Fibroblast of skin of abdomen (primary cell): Measurements from ENCODE around the gene SLC25A42. TPM values are rescaled to one million over a fixed set of nuclear protein-coding genes. Genes with fewer than 3 reads are reported as not detected.
"Not testable (repeated sequence)": the region's sequence is repeated elsewhere in the genome, so short reads cannot be mapped to it uniquely, and the experiment has no call there.

Source experiments
- DNase-seq: peaks from one replicate; pipeline ENCODE4 v3.0.0-alpha.2; 2013
- polyA plus RNA-seq, 2 experiments: library from polyadenylated mRNA; unstranded; fragments of 120-200 nt; gene quantifications; one replicate each; pipeline ENCODE4 v1.2.1, GENCODE V29; 2013; ENCODE audit not compliant: insufficient read length in 2 of 2

SLC25A42 gene, protein sequence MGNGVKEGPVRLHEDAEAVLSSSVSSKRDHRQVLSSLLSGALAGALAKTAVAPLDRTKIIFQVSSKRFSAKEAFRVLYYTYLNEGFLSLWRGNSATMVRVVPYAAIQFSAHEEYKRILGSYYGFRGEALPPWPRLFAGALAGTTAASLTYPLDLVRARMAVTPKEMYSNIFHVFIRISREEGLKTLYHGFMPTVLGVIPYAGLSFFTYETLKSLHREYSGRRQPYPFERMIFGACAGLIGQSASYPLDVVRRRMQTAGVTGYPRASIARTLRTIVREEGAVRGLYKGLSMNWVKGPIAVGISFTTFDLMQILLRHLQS
- polyA plus RNA-seq (2013, experiment 1 of 2; ENCODE audit: insufficient read length): 8.2 TPM
- polyA plus RNA-seq (2013, experiment 2 of 2; ENCODE audit: insufficient read length): 7.5 TPM

DNA sequence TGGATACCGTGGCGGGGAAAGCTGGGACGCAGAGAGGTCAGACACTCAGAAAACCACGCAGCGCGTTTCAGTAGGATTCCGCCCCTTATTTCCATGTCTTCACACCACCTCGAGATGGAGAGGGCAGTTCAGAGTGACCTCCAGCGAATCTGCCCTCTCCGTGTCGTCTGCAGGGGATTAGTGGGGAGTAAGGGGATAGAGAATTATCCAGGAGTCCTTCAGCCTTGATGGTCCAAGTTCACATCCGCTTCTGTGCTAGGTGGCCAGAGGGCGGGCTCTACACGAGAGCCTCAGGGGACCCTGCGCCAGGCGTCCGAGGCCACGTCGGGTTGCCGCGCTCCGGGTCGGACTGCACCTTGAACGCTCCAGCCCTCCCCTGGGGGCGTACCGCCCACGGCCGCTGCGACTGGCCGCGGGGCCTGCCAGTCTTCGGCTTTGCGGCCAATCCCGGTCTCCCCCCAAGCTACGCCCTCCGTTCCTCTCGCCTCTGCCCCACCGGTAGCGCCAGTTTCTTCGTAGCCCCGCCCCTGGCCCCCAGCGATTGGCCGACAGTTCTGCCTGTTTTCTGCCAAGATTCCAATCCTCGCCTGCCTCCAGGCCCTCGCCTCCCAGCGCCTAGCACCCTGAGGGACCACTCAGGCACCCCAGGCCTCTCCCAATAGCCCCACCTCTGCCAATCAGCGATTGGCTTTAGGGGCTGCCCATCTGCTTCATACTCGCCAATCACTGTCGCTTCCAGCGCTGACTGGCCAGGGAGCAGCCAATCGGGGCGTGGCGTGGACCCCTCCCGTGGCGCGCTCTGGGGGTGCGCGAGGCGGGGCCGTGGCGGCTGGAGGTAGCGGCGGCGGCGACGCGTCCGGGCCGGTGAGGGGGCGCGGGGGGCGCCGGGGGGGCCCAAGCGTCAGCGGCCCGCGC lies at the start of gene SLC25A42:
SLC25A42 (plus strand) TSS at position 812 of the 915 bp plus-strand sequence. CDS start 32,131 bp downstream, outside the sequence.
- DNase-seq: peak; percentile 100

DNA sequence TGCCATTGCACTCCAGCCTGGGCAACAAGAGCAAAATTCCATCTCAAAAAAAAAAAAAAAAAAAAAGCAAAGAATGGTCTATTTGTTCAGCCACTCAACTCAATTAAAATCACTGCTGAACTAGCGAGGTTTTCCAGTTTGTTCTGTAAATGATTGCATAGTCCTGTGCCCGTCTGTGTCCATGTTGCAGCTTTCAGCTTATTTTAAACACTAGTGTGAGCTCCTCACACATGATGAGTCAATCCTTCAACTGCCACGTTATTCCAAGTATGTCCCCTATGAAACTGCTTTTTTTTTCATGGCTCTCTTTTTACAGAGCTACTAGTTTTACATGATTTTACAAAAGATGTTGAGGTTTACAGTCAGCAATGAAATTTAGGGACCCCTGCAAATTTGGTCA lies 42.7 kb upstream of the SLC25A42 start:
- peak; percentile 64 for DNase-seq

DNA sequence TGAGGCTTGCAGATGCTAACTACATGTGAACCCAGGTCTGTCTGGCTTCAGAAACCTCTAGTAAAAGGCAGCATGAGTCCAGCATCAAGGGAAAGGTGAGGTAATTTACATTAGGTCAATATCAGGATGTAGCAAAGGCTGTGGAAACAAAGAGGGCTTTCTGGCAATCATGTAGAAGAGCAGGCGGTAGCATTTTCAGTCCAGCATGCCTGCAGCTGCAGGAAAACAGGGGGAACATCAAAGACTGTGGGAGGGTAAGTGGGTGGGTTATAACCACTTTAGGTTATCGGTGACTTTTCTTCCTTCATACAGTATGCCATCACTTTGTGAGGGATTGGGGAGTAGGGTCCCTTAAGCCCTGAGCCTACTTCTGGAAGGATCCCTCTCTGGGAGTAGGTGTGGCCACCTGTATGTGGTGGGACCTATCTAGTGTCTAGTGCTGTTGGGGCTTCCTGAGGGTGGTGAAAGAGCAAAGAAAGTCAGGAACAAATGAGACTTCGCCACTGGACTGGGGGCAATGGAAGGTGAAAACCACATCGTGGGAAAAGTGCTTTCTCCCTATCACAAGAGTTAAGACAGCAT lies 41.3 kb upstream of the SLC25A42 start:
- no peak for DNase-seq

DNA sequence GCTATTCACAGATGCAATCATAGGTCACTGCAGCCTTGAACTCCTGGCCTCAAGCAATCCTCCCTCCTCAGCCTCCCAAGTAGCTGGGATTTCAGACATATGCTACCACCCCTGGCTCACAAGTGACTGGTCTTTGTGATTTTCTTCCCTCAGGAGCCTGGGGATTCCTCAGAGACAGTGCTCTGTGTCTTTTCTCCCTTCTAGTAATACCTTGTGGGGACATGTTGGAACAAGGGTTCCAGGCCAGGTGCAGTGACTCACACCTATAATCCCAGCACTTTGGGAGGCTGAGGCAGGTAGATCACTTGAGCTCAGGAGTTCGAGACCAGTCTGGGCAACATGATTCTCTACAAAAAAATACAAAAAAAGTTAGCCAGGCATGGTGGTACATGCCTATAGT lies 40.4 kb upstream of the SLC25A42 start:
- DNase-seq: not testable (repeated sequence)

DNA sequence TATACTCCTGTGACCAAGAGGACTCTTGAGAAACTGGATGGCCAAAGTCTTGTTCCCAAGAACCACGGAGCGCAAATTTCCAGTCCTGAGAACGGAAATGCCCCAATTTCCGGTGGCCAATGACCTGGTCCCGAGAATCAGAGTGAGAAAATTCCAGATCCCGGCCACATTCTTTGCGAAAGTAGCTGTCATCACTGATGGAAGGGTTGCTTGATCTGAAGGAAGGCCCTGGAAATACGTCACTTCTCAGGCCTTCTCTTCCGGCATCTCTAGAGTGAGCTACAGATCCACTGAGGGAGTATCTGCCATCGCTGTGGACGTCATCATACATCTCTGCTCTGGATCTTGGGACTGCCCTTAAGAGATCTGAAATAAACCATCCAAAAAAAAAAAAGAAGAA lies 37.9 kb upstream of the SLC25A42 start:
- no peak for DNase-seq

DNA sequence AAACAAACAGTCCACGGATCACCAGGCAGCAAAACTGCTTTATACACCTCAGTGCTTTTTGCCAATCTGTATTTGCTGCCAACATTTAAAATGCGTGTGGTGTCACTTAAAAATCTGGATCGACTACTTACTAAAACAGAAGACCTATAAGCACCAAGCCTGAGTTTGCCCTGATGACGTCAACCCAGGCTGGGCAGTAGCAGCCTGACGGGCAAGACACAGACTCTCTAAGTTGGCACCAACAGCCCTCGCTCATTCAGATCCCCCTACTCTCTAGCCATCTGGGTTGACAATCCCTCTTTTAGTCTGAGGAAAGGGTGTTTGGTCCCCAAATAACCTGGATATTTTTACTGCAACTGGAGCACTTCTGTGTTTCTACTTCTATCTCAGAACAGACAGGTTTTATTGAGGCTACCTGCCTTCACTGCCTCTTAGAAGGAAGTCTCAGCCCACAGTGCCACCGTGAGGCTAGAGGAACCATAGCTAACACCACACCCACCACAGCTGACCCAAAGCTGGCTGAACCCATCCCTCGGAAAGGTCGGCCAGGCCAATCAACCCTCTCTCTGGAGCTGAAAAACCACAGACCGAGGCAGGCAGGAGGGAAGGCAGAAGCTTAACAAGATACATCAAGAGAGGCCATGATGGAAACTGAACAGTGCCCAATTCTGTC lies 37.4 kb upstream of the SLC25A42 start:
- no peak for DNase-seq

DNA sequence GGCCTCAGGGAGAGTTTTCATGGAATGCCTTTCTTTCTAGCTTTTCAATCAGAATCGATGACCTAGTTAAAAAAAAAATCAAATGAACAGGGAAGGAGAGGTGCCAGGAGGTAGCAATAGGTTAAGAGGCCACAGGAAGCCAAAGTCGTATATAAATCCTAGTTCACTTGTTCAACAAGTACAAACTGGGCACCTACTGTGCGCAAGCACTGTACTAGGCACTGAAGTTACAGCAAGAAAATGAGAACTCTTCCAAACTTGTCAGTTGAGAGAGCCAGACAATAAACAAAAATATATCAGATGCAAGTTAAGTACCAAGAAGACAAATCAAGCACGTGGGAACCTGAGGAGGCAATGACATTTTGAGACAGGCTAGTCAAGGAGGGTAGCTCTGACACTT lies 36.6 kb upstream of the SLC25A42 start:
- no peak for DNase-seq

DNA sequence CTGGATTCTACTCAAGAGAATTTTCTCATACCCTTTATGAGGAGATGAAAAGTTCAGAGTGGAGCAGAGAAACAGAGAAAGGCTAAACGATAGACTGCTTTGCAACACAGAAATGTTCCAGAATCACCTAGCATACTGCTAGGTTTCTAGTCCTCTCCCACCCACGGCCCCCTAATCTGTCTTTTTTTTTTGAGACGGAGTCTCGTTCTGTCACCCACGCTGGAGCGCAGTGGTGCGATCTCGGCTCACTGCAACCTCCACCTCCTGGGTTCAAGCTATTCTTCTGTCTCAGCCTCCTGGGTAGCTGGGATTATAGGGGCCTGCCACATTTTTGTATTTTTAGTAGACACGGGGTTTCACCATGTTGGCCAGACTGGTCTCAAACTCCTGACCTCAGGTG lies 35.3 kb upstream of the SLC25A42 start:
- DNase-seq: no peak

DNA sequence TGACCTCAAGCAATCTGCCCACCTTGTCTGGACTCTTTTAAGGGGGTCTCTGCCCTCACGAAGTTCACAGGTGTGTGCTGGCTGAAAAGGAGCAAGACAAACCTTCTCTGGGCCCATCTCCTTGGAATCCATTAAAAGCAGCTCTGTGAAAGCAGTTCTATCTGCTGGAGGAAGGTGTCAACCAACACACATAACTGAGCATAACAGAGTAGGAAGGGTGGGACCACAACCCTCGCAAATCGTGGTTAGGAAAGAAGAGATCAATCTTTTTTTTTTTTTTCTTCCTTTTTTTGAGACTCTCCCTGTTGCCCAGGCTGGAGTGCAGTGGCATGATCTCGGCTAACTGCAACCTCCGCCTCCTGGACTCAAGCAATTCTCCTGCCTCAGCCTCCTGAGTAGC lies 31.9 kb upstream of the SLC25A42 start:
- no peak for DNase-seq

DNA sequence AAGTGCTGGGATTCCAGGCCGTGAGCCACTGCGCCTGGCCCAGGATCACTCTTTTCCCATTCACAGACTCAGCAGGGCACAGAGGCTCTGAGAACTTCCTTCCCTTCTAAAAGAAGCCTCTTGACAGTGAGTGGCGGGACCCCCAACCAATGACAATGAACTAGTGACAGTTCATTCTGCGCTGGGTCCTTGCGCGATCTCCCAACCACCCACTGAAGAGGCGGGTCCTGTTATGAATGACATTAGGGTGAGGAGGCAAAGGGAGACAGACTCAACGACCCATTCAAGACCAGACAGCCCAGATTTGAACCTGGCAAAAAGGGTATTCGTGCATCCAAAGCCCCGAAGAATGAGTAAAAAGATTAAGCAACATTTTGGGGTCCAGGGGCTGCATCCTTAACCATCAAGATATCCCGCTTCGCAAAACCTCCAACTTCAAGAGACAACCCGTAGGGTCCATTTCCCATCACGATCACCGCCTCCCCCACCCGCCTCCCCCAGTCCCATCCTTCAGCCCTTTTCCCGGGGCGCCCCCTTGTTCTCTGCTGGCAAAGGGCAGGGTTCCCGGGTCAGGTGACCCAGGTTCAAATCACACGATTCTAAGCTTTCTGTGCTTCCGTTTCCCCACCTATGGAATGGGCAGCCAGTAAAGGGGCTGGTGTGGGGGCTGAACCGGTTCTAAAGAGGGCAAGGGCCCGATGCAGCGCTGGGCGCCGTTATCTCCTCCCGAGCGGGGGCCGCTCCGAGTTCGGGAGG lies 31.2 kb upstream of the SLC25A42 start:
- DNase-seq: peak; percentile 94

DNA sequence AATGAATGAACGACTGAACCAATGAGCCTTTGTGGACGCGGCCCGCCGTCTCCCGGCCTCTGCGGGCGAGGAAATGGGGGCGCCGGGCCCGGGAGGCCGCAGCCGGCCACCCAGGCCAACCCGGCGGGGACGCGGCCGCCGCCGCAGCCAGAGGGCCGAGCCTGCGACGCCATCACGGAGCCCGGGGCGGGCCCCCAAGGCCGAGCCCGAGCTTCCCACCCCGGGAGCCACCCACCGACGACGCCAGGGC lies 30.7 kb upstream of the SLC25A42 start:
- DNase-seq: no peak

DNA sequence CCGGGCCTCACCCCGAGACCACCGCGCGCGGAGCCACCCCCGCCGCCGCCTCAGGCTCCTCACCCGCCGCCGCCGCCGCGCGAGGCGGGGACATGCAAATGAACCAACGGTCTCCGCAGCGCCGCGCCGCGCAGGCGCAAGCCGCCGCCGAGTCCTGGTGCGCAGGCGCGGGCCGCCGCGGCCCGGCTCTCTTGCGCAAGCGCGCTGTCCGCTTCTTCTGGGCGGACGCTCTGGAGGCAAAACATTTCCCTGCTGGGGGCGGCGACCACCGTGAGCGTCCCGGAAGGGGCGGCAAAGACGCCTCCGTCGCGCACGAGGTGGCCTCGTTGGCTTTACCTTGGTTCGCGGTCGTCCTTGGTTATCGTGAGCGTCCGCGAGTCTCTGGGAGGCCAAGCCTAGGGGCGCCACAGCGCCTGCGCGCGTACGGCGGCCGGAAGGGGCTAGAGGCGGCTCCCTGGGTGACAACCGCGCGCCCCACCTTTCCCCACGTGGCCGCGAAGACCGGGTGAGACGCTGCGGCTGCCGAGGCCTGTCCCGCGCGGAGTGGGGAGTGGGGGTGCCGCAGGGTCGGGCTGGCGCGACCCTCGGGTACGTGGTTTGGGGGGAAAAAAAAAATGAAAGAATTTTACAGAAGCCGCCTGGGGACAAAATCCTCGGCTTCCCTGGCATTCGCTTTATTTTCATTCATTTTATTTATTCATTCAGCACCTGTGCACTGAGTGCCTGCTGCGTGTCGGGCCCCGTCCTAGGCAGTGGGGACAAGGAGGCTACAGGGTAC lies 30.2 kb upstream of the SLC25A42 start, which contains the start of the genes ARMC6 and SUGP2:
ARMC6 (plus strand) TSS at position 178 of the 778 bp plus-strand sequence. CDS start 607 bp downstream, outside the sequence.
SUGP2 (minus strand) TSS at position 92 of the 778 bp plus-strand sequence. CDS start 2,446 bp downstream, outside the sequence.
- DNase-seq: peak; percentile 85

DNA sequence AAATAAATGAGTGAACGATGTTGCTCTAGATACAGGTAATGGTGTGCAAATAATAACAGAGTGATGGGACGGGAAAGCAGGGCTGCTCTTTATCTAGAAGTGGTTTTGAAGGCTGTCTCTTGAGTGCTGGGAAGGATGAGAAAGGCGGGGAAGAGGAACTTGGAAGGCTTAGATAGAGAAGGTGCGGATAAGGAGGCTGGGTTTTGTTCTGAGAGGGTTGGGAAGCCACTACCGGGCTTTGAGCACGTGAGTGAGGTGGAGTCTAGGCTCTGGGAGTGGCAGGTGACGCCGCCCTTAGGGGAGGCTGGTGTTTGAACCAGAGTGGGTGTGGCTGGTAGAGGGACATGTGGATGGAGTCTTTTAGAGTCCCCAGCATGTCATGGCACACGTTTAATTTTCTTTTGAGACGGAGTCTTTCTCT lies 29.6 kb upstream of the SLC25A42 start:
- DNase-seq: peak; percentile 45

DNA sequence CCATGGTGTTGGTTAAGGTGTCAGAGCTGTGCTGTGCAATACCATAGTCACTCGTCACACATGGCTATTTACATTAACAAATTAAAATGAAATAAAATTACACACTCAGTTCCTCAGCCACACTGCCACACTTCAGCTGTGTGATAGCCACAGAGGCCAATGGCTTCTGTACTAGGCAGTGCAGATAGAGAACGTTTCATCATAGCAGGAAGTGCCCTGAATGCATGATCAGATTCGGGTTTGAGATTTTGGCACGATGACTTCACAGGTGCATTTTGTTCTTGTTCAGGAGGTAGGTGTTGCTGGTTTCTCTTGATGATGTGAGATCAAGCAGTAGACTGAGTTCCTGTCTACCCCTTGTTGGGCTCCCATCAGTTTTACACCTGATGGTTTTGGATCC lies 23.9 kb upstream of the SLC25A42 start:
- no peak for DNase-seq

DNA sequence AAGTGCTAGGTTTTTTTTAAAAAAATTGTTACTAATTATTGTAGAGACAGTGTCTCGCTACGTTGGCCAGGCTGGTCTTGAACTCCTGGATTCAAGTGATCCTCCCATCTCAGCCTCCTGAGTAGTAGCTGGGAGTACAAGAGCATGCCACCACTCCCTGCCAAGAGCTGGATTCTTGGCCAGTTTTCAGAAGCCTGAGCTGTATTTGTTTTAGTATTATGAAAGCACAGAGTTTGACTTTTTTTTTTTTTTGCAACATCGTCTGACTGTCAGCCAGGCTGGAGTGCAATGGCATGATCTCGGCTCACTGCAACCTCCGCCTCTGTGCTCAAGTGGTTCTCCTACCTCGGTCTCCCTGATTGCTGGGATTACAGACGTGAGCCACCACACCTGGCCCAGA lies 23.4 kb upstream of the SLC25A42 start:
- DNase-seq: peak; percentile 64

DNA sequence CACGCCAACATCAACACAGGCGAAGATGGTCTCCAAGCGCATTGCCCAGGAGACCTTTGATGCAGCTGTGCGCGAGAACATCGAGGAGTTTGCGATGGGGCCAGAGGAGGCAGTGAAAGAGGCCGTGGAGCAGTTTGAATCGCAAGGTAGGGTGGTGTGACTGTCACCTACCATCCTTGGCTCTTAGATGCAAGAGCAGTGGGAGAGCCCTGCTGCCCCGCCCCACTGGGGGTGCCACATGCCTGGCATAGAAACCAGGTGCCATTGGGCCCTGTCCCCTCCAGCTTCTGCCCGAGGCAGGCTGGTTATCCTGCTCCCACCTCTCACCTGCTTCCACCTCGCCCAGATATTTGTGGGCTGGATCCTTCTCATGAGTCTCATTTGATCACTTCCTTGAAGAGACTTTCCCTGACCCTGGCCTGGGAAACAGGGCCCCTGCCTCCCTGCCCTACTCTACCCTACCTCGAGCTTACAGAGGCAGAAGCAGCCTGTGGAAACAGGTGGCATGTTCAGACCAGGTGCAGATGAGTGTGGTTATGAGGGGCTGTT lies 21.0 kb upstream of the SLC25A42 start:
- DNase-seq: no peak

DNA sequence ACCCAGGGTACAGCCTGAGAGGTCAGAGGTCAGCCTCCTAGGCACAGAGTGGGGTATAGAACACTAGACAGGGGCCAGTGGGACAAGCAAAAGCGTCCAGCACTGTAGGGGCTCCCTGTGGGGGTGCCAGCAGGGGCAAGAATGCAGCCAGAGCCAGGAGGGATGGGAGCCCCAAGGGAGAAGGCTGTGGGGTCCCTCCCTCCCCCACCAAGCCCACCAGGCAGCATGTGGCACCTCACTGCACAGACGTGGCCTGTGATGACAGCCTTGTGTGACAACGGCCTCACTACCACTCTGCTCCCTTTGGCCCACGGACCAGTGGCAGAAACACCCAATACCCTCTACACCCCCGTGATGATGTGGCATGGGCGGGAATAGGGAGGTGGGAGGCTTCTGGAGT lies 20.3 kb upstream of the SLC25A42 start:
- DNase-seq: no peak

DNA sequence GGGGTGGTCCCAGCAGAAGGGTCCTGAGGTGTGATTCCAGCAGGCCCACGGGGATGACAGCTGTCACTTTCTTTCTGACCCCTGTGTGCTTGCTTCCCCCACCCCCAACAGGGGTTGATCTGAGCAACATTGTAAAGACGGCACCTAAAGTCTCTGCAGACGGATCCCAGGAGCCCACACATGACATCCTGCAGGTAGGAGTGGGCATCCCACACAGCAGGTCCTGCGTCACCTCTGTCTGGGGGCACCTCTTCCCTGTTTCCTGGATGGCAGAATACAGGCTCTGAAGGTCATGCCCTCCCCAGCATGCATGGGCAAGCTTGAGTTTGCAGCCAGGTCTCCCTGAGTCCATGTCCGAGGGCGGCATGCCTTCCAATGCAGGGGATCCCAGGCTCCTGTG lies 19.9 kb upstream of the SLC25A42 start:
- no peak for DNase-seq

DNA sequence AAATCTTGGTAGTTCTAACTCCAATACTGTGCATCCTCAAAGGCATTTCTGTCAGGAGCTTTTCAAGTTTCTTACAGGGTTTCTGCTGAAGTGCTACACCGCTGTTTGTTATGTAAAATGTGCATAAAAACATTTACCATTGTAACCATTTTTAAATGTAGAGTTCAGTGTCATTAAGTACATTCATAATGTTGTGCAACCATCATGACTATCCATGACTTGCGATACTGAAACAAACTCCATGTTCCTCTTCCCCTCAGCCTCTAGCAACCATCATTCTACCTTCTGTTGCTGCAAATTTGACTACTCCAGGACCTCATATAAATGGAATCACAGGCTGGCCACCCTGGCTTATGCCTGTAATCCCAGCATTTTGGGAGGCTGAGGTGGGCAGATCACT lies 14.4 kb upstream of the SLC25A42 start:
- DNase-seq: no peak

DNA sequence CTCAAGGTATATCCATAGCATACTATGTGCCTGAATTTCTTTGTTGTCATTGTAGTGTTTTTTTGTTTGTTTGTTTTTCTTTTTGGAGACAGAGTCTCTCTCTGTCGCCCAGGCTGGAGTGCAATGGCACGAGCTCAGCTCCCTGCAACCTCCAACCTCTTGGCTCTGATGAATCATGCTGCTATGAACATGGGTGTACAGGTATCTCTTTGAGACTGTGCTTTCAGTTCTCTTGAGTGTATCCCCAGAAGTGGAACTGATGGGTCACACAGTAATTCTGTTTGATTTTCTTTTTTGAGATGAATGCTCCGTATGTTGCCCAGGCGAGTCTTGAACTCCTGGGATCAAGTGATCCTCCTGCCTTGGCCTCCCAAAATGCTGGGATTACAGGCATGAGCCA lies 13.7 kb upstream of the SLC25A42 start:
- DNase-seq: no peak

DNA sequence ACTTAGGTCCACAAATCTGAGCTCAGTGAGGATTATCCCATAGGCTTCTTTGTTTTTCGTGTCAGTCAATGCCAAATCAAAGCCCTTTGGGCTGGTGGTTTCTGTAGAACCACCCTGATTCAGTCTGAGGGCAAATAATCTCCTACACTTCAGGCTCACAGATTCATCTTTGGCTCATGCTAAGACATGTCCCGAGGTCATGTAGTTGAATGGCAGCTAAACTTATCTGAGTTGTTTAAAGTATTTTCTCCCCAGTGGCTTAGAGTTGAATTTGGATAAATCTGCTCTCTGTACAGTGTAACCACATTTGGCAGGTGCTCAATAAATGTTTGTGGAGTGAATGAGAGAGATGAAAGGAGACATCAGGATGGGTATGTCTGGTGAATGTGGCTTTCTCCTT lies 13.1 kb upstream of the SLC25A42 start:
- no peak for DNase-seq
